Erythroblast (primary cell): Measurements from ENCODE around the gene NPAS2.

Source experiments
- GATA1 ChIP-seq: IDR thresholded peaks from 2 replicates; pipeline ENCODE4 v1.6.1; 2011; ENCODE audit warnings: low read depth, mild to moderate bottlenecking, control low read depth, low read length, moderate library complexity
- POLR2A ChIP-seq: IDR thresholded peaks from 2 replicates; pipeline ENCODE4 v1.6.1; 2011; ENCODE audit warnings: mild to moderate bottlenecking, low read length

DNA sequence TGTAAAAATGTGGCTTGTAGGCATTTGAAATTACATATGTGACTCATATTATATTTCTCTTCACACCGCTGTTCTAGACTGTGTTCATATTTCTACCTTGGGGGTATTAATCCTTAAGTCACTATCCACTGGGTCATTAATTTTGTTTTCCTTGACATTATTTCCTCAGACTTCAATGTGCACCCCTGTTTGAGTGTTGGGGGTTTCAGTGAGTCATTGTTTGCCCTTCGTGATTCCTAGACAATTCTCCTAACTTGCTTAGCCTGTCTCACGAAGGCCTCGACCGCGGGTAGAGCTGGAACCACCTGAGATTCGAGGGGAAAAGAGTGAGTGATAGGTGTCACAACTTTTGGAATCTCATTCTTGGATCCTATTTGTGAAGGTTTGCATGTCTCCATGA lies 35.1 kb downstream of the NPAS2 start:
- TF ChIP-seq POLR2A = no peak
- TF ChIP-seq GATA1 = no peak
